GM12892 (cell line): Measurements from ENCODE around the gene REM1.

Experiments
- POLR2A ChIP-seq: IDR thresholded peaks from 2 replicates; pipeline ENCODE4 v1.6.1; 2011; ENCODE audit warnings: low read depth, low read length, control low read depth
- POLR2AphosphoS5 ChIP-seq: IDR thresholded peaks from 2 replicates; pipeline ENCODE4 v1.6.1; 2011; ENCODE audit warnings: low read depth, low read length, control low read depth

DNA sequence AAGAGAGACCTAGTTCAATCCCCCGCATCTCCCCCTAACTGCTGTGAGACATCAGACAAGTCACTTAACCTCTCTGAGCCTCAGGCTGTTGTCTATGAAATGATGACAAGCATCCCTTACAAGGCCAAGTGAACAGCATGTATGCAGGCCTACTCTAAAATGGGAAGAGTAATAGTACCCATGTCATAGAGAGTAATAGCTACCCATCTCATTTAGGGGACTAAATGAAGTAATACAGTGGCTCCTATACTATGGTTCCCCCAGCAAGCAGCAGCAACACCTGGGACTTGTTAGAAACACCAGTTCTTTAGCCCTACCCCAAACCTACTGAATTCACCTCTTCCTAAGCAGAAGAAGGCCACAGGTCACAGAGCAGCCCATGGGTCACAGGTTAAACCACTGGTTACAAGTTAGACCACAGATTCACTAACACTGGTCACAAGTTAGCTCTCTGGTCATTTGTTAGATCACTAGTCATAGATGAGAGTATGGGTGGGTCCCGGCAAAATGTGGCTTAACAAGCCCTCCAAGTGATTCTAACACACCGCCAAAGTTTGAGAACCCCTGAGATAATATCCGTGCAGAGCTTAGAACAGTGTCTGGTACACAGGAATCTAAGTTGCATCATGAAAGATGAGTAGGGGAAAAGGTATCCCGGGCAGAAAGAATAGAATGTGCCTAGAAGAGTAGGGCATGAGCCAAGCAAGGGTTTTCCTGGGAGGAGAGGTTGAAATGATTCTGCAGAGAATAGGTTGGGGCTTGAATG, 1.6 kb upstream of the REM1 start:
- TF ChIP-seq POLR2A (no peak), POLR2AphosphoS5 (no peak)
